ENCODE results near the gene TFAM. TPM values are rescaled to one million over a fixed set of nuclear protein-coding genes. Genes with fewer than 3 reads are reported as not detected.

The TFAM gene
- total RNA-seq, 1 experiment from 2014 or later, result 57.6 TPM

DNA sequence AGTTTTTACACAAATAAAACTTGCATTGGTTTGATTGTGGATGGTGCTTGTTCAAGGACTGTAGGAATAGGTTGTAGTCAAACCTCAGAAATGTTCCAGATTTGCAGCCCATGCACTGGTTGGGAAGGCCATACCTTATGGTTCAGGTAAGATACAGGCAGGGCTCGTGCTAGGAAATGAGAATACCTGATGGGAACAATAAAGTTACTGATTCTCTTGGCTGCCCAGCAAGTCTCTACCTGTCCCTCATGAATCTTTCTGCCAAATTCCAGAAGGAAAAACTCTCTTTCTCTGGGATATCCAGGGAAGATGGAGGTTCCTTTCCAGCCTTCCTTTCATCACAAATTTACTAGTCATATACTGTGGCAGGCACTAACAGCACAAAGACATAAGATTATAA, 53.8 kb downstream of the TFAM start:
- intact Hi-C loops (cut with micrococcal nuclease), result no loop called here
- Histone ChIP-seq H3K27ac (ENCODE audit: low read depth, low read length) (no peak overlapping the region), H4K20me1 (ENCODE audit: insufficient read depth) (no peaks in the 10 kb centered on the region)

More for the DNA sequence above, 53.8 kb downstream of the TFAM start:
- ChIA-PET RAD21 (ENCODE audit: low non-redundant PET in 1 of 2, low total read pairs in 2 of 2, uncharacterized antibody in 2 of 2, unreplicated experiment in 2 of 2) (no interaction called here), POLR2A (no interaction called here), CTCF (no interaction called here)
- Histone ChIP-seq H3K4me2 (ENCODE audit: low read length) (no peak overlapping the region), H3K9ac (ENCODE audit: low read length) (no peak overlapping the region), H3K4me3 (replicated peaks in 1 of 2; ENCODE audit: low read depth in 1 of 2, low read length in 2 of 2) (no peak overlapping the region), H3K79me2 (ENCODE audit: insufficient read depth, low read length) (no peaks in the 10 kb centered on the region), H3K4me1 (ENCODE audit: control insufficient read depth in 1 of 2, insufficient read depth in 2 of 2, low read length in 2 of 2) (peaks cover 22 to 23% of the 10 kb centered on the region in 2 experiments; a peak in 3 of 4 replicates), H3K9me2 (ENCODE audit: insufficient read depth) (no peaks in the 10 kb centered on the region), H3K27me3 (ENCODE audit: insufficient read depth, low read length) (no peaks in the 10 kb centered on the region), H2AFZ (ENCODE audit: low read depth, low read length, poor library complexity, severe bottlenecking) (no peak overlapping the region), H3K36me3 (ENCODE audit: control insufficient read depth in 1 of 2, insufficient read depth in 2 of 2, low read length in 2 of 2) (no peaks in the 10 kb centered on the region), H3K9me3 (ENCODE audit: control insufficient read depth in 1 of 2, insufficient read depth in 1 of 2, low read depth in 1 of 2, low read length in 2 of 2) (no peaks in the 10 kb centered on the region)
- TF ChIP-seq EZH2 (IDR thresholded peaks at IDR 0.05) (no peak), RAD21 (IDR thresholded peaks at IDR 0.05; ENCODE audit: low read depth) (no peak), TCF7L2 (IDR thresholded peaks at IDR 0.05; ENCODE audit: borderline replicate concordance, extremely low read depth, insufficient read depth, insufficient read length) (no peak), POLR2A (IDR thresholded peaks at IDR 0.05; ENCODE audit: borderline replicate concordance, extremely low read depth, insufficient read depth, insufficient read length) (no peak), ZNF274 (IDR thresholded peaks at IDR 0.05; ENCODE audit: low read depth, low read length) (no peak), CBX3 (IDR thresholded peaks at IDR 0.05; ENCODE audit: low read depth) (no peak), FOSL1 (IDR thresholded peaks at IDR 0.05; ENCODE audit: low read depth) (no peak), SRF (IDR thresholded peaks at IDR 0.05; ENCODE audit: low read depth) (no peak), MAX (IDR thresholded peaks at IDR 0.05) (no peak), EZH2phosphoT487 (IDR thresholded peaks at IDR 0.05; ENCODE audit: borderline replicate concordance) (no peak), ZFX (IDR thresholded peaks at IDR 0.05) (no peak), POLR2AphosphoS5 (IDR thresholded peaks at IDR 0.05; ENCODE audit: low read depth, low read length) (no peak), SIN3A (IDR thresholded peaks at IDR 0.05; ENCODE audit: low read depth) (no peak), SP1 (IDR thresholded peaks at IDR 0.05; ENCODE audit: low read depth) (no peak), JUND (IDR thresholded peaks at IDR 0.05) (no peak), EGR1 (IDR thresholded peaks at IDR 0.05; ENCODE audit: low read depth) (no peak)
- TF ChIP-seq, protein P1, sequence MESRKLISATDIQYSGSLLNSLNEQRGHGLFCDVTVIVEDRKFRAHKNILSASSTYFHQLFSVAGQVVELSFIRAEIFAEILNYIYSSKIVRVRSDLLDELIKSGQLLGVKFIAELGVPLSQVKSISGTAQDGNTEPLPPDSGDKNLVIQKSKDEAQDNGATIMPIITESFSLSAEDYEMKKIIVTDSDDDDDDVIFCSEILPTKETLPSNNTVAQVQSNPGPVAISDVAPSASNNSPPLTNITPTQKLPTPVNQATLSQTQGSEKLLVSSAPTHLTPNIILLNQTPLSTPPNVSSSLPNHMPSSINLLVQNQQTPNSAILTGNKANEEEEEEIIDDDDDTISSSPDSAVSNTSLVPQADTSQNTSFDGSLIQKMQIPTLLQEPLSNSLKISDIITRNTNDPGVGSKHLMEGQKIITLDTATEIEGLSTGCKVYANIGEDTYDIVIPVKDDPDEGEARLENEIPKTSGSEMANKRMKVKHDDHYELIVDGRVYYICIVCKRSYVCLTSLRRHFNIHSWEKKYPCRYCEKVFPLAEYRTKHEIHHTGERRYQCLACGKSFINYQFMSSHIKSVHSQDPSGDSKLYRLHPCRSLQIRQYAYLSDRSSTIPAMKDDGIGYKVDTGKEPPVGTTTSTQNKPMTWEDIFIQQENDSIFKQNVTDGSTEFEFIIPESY (IDR thresholded peaks at IDR 0.05; ENCODE audit: extremely low read depth, insufficient replicate concordance, low read length), result no peak
- TF ChIP-seq, protein P2, sequence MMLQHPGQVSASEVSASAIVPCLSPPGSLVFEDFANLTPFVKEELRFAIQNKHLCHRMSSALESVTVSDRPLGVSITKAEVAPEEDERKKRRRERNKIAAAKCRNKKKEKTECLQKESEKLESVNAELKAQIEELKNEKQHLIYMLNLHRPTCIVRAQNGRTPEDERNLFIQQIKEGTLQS (IDR thresholded peaks at IDR 0.05), result no peak
- TF ChIP-seq, protein P3, sequence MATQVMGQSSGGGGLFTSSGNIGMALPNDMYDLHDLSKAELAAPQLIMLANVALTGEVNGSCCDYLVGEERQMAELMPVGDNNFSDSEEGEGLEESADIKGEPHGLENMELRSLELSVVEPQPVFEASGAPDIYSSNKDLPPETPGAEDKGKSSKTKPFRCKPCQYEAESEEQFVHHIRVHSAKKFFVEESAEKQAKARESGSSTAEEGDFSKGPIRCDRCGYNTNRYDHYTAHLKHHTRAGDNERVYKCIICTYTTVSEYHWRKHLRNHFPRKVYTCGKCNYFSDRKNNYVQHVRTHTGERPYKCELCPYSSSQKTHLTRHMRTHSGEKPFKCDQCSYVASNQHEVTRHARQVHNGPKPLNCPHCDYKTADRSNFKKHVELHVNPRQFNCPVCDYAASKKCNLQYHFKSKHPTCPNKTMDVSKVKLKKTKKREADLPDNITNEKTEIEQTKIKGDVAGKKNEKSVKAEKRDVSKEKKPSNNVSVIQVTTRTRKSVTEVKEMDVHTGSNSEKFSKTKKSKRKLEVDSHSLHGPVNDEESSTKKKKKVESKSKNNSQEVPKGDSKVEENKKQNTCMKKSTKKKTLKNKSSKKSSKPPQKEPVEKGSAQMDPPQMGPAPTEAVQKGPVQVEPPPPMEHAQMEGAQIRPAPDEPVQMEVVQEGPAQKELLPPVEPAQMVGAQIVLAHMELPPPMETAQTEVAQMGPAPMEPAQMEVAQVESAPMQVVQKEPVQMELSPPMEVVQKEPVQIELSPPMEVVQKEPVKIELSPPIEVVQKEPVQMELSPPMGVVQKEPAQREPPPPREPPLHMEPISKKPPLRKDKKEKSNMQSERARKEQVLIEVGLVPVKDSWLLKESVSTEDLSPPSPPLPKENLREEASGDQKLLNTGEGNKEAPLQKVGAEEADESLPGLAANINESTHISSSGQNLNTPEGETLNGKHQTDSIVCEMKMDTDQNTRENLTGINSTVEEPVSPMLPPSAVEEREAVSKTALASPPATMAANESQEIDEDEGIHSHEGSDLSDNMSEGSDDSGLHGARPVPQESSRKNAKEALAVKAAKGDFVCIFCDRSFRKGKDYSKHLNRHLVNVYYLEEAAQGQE (IDR thresholded peaks at IDR 0.05; ENCODE audit: low read depth), result no peak
- TF ChIP-seq, protein P4, sequence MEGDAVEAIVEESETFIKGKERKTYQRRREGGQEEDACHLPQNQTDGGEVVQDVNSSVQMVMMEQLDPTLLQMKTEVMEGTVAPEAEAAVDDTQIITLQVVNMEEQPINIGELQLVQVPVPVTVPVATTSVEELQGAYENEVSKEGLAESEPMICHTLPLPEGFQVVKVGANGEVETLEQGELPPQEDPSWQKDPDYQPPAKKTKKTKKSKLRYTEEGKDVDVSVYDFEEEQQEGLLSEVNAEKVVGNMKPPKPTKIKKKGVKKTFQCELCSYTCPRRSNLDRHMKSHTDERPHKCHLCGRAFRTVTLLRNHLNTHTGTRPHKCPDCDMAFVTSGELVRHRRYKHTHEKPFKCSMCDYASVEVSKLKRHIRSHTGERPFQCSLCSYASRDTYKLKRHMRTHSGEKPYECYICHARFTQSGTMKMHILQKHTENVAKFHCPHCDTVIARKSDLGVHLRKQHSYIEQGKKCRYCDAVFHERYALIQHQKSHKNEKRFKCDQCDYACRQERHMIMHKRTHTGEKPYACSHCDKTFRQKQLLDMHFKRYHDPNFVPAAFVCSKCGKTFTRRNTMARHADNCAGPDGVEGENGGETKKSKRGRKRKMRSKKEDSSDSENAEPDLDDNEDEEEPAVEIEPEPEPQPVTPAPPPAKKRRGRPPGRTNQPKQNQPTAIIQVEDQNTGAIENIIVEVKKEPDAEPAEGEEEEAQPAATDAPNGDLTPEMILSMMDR (IDR thresholded peaks at IDR 0.05 in 2 of 3, conservative IDR thresholded peaks at IDR 0.05 in 1 of 3; ENCODE audit: borderline replicate concordance in 1 of 3, insufficient read depth in 1 of 3, low read depth in 2 of 3, low read length in 2 of 3), result no peak
- no TSS peak for BruUV-seq (replicated peaks)
- DNase-seq (ENCODE audit: low read depth, low spot score), result no peak
- no peak for ATAC-seq

All from HCT116 (cell line).